GM04503 (cell line): ENCODE measurements around the gene AOPEP.
"Not testable (repeated sequence)": the region's sequence is repeated elsewhere in the genome, so short reads cannot be mapped to it uniquely, and the experiment has no call there.

Experiments used
- DNase-seq: peaks from one replicate; pipeline ENCODE4 v3.0.0-alpha.2; 2012; ENCODE audit warnings: low read depth

The AOPEP gene

GRCh38 chr9:94933511-94933828 lies 207.0 kb downstream of the AOPEP start:
- peak; percentile 57 for DNase-seq

GRCh38 chr9:94934816-94935328 lies 208.4 kb downstream of the AOPEP start:
- DNase-seq = no peak

- no peak for DNase-seq
Observed at GRCh38 chr9:94935396-94935795, 208.9 kb downstream of the AOPEP start.

GRCh38 chr9:94936419-94936818 lies 209.9 kb downstream of the AOPEP start:
- DNase-seq = no peak

- DNase-seq = peak; percentile 77
Observed at GRCh38 chr9:94937214-94937903, 210.9 kb downstream of the AOPEP start.

- DNase-seq = no peak
Observed at GRCh38 chr9:94938384-94938783, 211.9 kb downstream of the AOPEP start.

- DNase-seq = not testable (repeated sequence)
Observed at GRCh38 chr9:94940296-94940695, 213.8 kb downstream of the AOPEP start.

- DNase-seq = no peak
Observed at GRCh38 chr9:94941211-94941875, 214.8 kb downstream of the AOPEP start.

GRCh38 chr9:94944626-94945025 lies 218.1 kb downstream of the AOPEP start:
- DNase-seq = no peak

GRCh38 chr9:94945197-94946144 lies 219.0 kb downstream of the AOPEP start:
- DNase-seq = peak; percentile 78

GRCh38 chr9:94946256-94946655 lies 219.8 kb downstream of the AOPEP start:
- DNase-seq = no peak

GRCh38 chr9:94948567-94949235 lies 222.2 kb downstream of the AOPEP start:
- DNase-seq = no peak

GRCh38 chr9:94949370-94949769 lies 222.9 kb downstream of the AOPEP start:
- DNase-seq = no peak

- DNase-seq = no peak
Observed at GRCh38 chr9:94950040-94950578, 223.6 kb downstream of the AOPEP start.

- DNase-seq = no peak
Observed at GRCh38 chr9:94950579-94951323, 224.3 kb downstream of the AOPEP start.

- DNase-seq = no peak
Observed at GRCh38 chr9:94951324-94952135, 225.0 kb downstream of the AOPEP start.

GRCh38 chr9:94952565-94953373 lies 226.3 kb downstream of the AOPEP start:
- DNase-seq = no peak

GRCh38 chr9:94956731-94957130 lies 230.2 kb downstream of the AOPEP start:
- no peak for DNase-seq

GRCh38 chr9:94960964-94961363 lies 234.5 kb downstream of the AOPEP start:
- no peak for DNase-seq
